ENCODE data around the gene DEDD2. TPM values are rescaled to one million over a fixed set of nuclear protein-coding genes. Genes with fewer than 3 reads are reported as not detected.

Gene DEDD2
- total RNA-seq, 4 donors from 2014 or later: 17.1 to 34.5 (median 27.0) TPM

GRCh38 chr19:42150911-42151361, 66.5 kb downstream of the DEDD2 start:
- TF ChIP-seq CTCF (IDR thresholded peaks at IDR 0.05; ENCODE audit: low read depth): no peak

GRCh38 chr19:42150364-42150763, 67.1 kb downstream of the DEDD2 start:
- no peak for TF ChIP-seq CTCF (IDR thresholded peaks at IDR 0.05; ENCODE audit: low read depth)

GRCh38 chr19:42149447-42150202, 67.9 kb downstream of the DEDD2 start:
- TF ChIP-seq CTCF (IDR thresholded peaks at IDR 0.05; ENCODE audit: low read depth): no peak

Other genes with a start within 250 kb of the DEDD2 start
- not detected for gene ATP1A3, start 223.4 kb downstream of the DEDD2 start, total RNA-seq
- under 1 TPM in 2 of 4 donors, not detected in 2; 0.22 to 0.33 TPM for gene GRIK5, start 147.5 kb downstream of the DEDD2 start, total RNA-seq
- gene ZNF574, start 141.5 kb downstream of the DEDD2 start, total RNA-seq: 10 to 100 TPM in 2 of 4 donors, 1 to 10 TPM in 2; 8.2 to 11.7 (median 9.9) TPM
- 1 to 10 TPM in 3 of 4 donors, under 1 TPM in 1; 0.85 to 2.4 (median 1.5) TPM for gene POU2F2, start 85.2 kb downstream of the DEDD2 start, total RNA-seq
- gene ZNF526, start 2.6 kb upstream of the DEDD2 start, total RNA-seq: 1 to 10 TPM; 3.9 to 9.8 (median 5.8) TPM
- 10 to 100 TPM; 16.0 to 22.0 (median 17.1) TPM for gene GSK3A, start 24.9 kb upstream of the DEDD2 start, total RNA-seq
- gene ERF, start 37.5 kb upstream of the DEDD2 start, total RNA-seq: 10 to 100 TPM in 3 of 4 donors, 1 to 10 TPM in 1; 9.9 to 19.4 (median 14.0) TPM
- gene CIC, start 51.6 kb upstream of the DEDD2 start, total RNA-seq: 10 to 100 TPM; 12.4 to 49.9 (median 14.9) TPM
- under 1 TPM in 1 of 4 donors, not detected in 3; 0.75 TPM for gene PRR19, start 84.5 kb upstream of the DEDD2 start, total RNA-seq
- gene PAFAH1B3, start 84.9 kb upstream of the DEDD2 start, total RNA-seq: 1 to 10 TPM; 2.1 to 9.3 (median 4.7) TPM
- gene TMEM145, start 95.6 kb upstream of the DEDD2 start, total RNA-seq: not detected
- 10 to 100 TPM; 11.9 to 58.8 (median 17.0) TPM for gene MEGF8, start 108.0 kb upstream of the DEDD2 start, total RNA-seq
- 1 to 10 TPM in 2 of 4 donors, not detected in 2; 3.4 to 7.3 TPM for gene CNFN, start 172.6 kb upstream of the DEDD2 start, total RNA-seq
- 1,000 to 10,000 TPM; 1,365 to 4,468 (median 1,601) TPM for gene LIPE, start 209.7 kb upstream of the DEDD2 start, total RNA-seq
- not detected for gene CXCL17, start 225.3 kb upstream of the DEDD2 start, total RNA-seq